Measurements from ENCODE around the gene TAF3.

DNA sequence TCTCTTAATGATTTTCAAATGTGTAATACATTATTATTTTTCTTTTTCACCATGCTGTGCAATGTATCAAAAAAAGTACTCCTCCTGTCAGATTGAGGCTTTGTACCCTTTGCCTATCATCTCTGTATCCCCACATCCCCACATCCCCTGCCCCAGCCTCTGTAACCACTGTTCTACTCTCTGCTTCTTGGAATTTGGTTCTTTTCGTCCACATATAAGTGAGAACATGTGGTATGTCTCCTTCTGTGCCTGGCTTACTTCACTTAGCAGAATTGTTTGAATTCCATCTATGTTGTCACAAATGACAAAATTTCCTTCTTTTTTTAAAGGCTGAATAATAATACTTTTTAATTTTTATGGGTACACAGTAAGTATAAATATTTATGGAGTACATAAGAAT lies 13.8 kb downstream of the TAF3 start:
- no peak for TF ChIP-seq CTCF (IDR thresholded peaks at IDR 0.05; ENCODE audit: low read length)
- TF ChIP-seq EZH2 (optimal IDR thresholded peaks at IDR 0.05; ENCODE audit: low read depth, low read length) = no peak
